Mesendoderm (in vitro differentiated cells): ENCODE data around the gene VPS37B.

Source experiments
- DNase-seq: peaks from one replicate; pipeline ENCODE4 v3.0.0; 2013
- H2AK5ac ChIP-seq: 2 replicates; pipeline ENCODE4 v1.6.1; 2013; ENCODE audit warnings: low read length, inconsistent platforms
- H2BK120ac ChIP-seq: 2 replicates; pipeline ENCODE4 v1.6.1; 2013; ENCODE audit warnings: low read depth, mild to moderate bottlenecking, low read length, moderate library complexity, mixed read lengths
- H2BK15ac ChIP-seq: replicated peaks from 2 replicates; pipeline ENCODE4 v1.6.1; 2013; ENCODE audit warnings: low read depth, mild to moderate bottlenecking, moderate library complexity
- H2BK5ac ChIP-seq: 2 replicates; pipeline ENCODE4 v1.6.1; 2013; ENCODE audit warnings: low read length, inconsistent platforms
- H3K18ac ChIP-seq: 2 replicates; pipeline ENCODE4 v1.6.1; 2013; ENCODE audit warnings: mild to moderate bottlenecking, low read length, mixed read lengths
- H3K23ac ChIP-seq: one replicate; pipeline ENCODE4 v1.6.1; 2013; ENCODE audit warnings: low read length
- H3K27ac ChIP-seq: 2 replicates; pipeline ENCODE4 v1.5.1; 2013; ENCODE audit warnings: low read depth, mild to moderate bottlenecking, inconsistent platforms, low read length, moderate library complexity
- H3K27me3 ChIP-seq: 2 replicates; pipeline ENCODE4 v1.6.1; 2013; ENCODE audit warnings: low read length, control low read depth, mild to moderate bottlenecking, inconsistent platforms; ENCODE audit not compliant: insufficient read depth, poor library complexity
- H3K36me3 ChIP-seq: 2 replicates; pipeline ENCODE4 v1.6.1; 2013; ENCODE audit warnings: low read length, inconsistent platforms; ENCODE audit not compliant: control insufficient read depth, insufficient read depth
- H3K4ac ChIP-seq: one replicate; pipeline ENCODE4 v1.6.1; 2013; ENCODE audit warnings: low read depth, mild to moderate bottlenecking, low read length, moderate library complexity
- H3K4me1 ChIP-seq: 2 replicates; pipeline ENCODE4 v1.6.1; 2013; ENCODE audit warnings: low read depth, low read length, inconsistent platforms; ENCODE audit not compliant: control insufficient read depth
- H3K4me2 ChIP-seq: 2 replicates; pipeline ENCODE4 v1.6.1; 2013; ENCODE audit warnings: low read length
- H3K4me3 ChIP-seq: 2 replicates; pipeline ENCODE4 v1.5.1; 2013; ENCODE audit warnings: mild to moderate bottlenecking, low read length
- H3K56ac ChIP-seq: one replicate; pipeline ENCODE4 v1.6.1; 2013; ENCODE audit warnings: low read length
- H3K79me1 ChIP-seq: 2 replicates; pipeline ENCODE4 v1.6.1; 2013; ENCODE audit warnings: low read length, inconsistent platforms
- H3K79me2 ChIP-seq: 2 replicates; pipeline ENCODE4 v1.6.1; 2013; ENCODE audit warnings: mild to moderate bottlenecking, low read length; ENCODE audit not compliant: control insufficient read depth, insufficient read depth
- H3K9ac ChIP-seq: 2 replicates; pipeline ENCODE4 v1.6.1; 2013; ENCODE audit warnings: low read length, inconsistent platforms
- H4K5ac ChIP-seq: one replicate; pipeline ENCODE4 v1.6.1; 2013; ENCODE audit warnings: low read length
- H4K8ac ChIP-seq: one replicate; pipeline ENCODE4 v1.6.1; 2013; ENCODE audit warnings: low read depth, mild to moderate bottlenecking, control low read depth, low read length, moderate library complexity
- WGBS: extraction: QIAGEN DNeasy Blood & Tissue Kit; methylation state at CpG from one replicate; pipeline ENCODE4 v1.1.7; 2013; ENCODE audit warnings: low lambda C conversion rate, missing lambda C conversion rate; ENCODE audit not compliant: insufficient coverage; ENCODE audit errors: extremely low coverage; 5-methylcytosine and 5-hydroxymethylcytosine counted together

VPS37B gene

DNA sequence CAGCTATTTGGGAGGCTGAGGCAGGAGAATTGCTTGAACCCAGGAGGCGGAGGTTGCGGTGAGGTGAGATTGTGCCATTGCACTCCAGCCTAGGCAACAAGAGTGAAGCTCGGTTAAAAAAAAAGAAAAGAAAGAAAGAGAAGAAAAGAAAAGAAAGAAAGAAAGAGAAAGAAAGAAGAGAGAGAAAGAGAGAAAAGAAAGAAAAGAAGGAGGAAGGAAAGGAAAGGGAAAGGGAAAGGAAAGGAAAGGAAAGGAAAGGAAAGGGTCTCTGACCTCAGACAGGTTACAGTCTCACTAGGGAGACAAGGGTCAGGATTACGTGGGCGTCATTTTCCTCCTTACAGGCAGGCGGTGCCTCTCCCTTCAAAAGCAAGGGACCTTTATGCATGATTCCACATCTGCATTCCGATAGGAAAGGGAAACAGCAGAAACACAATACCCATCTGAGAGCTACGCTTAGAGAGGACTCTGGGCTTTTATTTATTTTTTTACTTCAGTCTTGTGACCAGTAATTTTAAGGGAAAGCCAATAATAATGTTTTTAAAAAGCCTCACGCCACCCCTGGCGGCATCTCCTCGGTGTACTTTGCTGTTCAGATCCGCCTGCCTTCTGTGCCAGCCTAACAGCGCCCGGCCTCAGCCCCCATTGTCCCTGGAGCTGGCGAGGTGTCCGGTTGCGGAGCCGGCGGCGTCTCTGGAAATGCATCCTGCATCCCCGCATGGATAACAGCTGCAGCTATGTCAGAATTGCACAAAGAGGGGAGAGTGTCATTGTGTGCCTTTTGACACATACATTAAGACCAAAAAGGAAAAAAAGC lies 61.6 kb downstream of the VPS37B start:
- H3K27me3 ChIP-seq = no peaks in the 10 kb centered on the region
- peaks cover 2% of the 10 kb centered on the region for H3K4me1 ChIP-seq
- H3K79me2 ChIP-seq = no peaks in the 10 kb centered on the region
- H3K18ac ChIP-seq = no peak overlapping the region
- H3K23ac ChIP-seq = no peak overlapping the region
- no peak overlapping the region for H2BK120ac ChIP-seq
- no peaks in the 10 kb centered on the region for H3K79me1 ChIP-seq
- no peak overlapping the region for H3K27ac ChIP-seq
- no CpG with 5 or more reads among the region's 21 CpGs for WGBS
- H2BK5ac ChIP-seq = no peak overlapping the region
- peak overlapping the region; percentile 20 for H3K4me3 ChIP-seq
- peak overlapping the region; percentile 63 for H3K4me2 ChIP-seq
- H2AK5ac ChIP-seq = no peak overlapping the region
- H3K9ac ChIP-seq = peak overlapping the region; percentile 26
- H3K56ac ChIP-seq = peak overlapping the region; percentile 22
- no peak overlapping the region for H2BK15ac ChIP-seq
- DNase-seq = peak; percentile 82
- H3K4ac ChIP-seq = no peak overlapping the region
- no peak overlapping the region for H4K8ac ChIP-seq
- H4K5ac ChIP-seq = no peak overlapping the region
- H3K36me3 ChIP-seq = no peaks in the 10 kb centered on the region

- H4K8ac ChIP-seq = no peak overlapping the region
- no peak overlapping the region for H3K4me3 ChIP-seq
- H3K23ac ChIP-seq = no peak overlapping the region
- H4K5ac ChIP-seq = no peak overlapping the region
- no peaks in the 10 kb centered on the region for H3K79me2 ChIP-seq
- H2BK15ac ChIP-seq = no peak overlapping the region
- no peak overlapping the region for H2BK120ac ChIP-seq
- no peak overlapping the region for H2AK5ac ChIP-seq
- H3K4me1 ChIP-seq = no peaks in the 10 kb centered on the region
- H3K9ac ChIP-seq = no peak overlapping the region
- peak; percentile 59 for DNase-seq
- no peak overlapping the region for H3K56ac ChIP-seq
- no peak overlapping the region for H3K4ac ChIP-seq
- H3K27me3 ChIP-seq = no peaks in the 10 kb centered on the region
- H3K27ac ChIP-seq = no peak overlapping the region
- H3K18ac ChIP-seq = no peak overlapping the region
- H3K36me3 ChIP-seq = no peaks in the 10 kb centered on the region
- H3K4me2 ChIP-seq = no peak overlapping the region
- H3K79me1 ChIP-seq = no peaks in the 10 kb centered on the region
- no CpG with 5 or more reads among the region's 7 CpGs for WGBS
- H2BK5ac ChIP-seq = no peak overlapping the region
Observed at GRCh38 chr12:122830517-122831214, 65.3 kb downstream of the VPS37B start.

DNA sequence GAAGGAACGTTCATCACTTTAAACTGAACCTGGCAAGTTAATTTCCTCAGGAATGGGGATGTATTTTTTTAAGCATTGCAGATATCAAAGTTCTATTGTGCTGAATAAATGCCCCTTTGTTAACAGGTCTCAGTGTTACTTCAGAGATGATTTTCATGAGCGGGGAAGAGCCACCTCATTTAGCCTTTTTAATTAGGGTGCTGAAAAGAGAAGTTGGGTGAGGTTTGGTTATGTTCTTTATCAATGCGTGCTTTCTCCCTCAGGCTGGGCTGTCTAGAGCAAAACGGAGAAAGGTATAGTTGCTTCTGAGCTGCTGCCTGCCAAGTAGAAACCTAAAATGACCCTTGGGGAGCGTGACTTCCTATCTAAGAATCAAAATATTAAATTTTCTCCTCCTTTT lies 68.7 kb downstream of the VPS37B start:
- Histone ChIP-seq H2AK5ac (no peak overlapping the region), H2BK15ac (no peak overlapping the region), H4K8ac (no peak overlapping the region), H3K36me3 (no peaks in the 10 kb centered on the region), H3K4me3 (no peak overlapping the region), H3K4me1 (no peaks in the 10 kb centered on the region), H3K79me1 (no peaks in the 10 kb centered on the region), H3K56ac (no peak overlapping the region), H4K5ac (no peak overlapping the region), H3K18ac (no peak overlapping the region), H3K27me3 (no peaks in the 10 kb centered on the region), H3K27ac (no peak overlapping the region), H3K9ac (no peak overlapping the region), H3K4ac (no peak overlapping the region), H3K23ac (no peak overlapping the region), H2BK120ac (no peak overlapping the region), H3K4me2 (no peak overlapping the region), H3K79me2 (no peaks in the 10 kb centered on the region), H2BK5ac (no peak overlapping the region)
- WGBS = no CpG with 5 or more reads among the region's 5 CpGs
- no peak for DNase-seq

- no peak overlapping the region for H2BK5ac ChIP-seq
- H2AK5ac ChIP-seq = no peak overlapping the region
- no peak overlapping the region for H3K9ac ChIP-seq
- no peak overlapping the region for H3K23ac ChIP-seq
- H4K5ac ChIP-seq = no peak overlapping the region
- no peak overlapping the region for H2BK15ac ChIP-seq
- H3K4me2 ChIP-seq = no peak overlapping the region
- DNase-seq = no peak
- no CpG with 5 or more reads among the region's 22 CpGs for WGBS
- no peak overlapping the region for H3K27ac ChIP-seq
- H3K4ac ChIP-seq = no peak overlapping the region
- H3K18ac ChIP-seq = no peak overlapping the region
- H3K79me1 ChIP-seq = no peaks in the 10 kb centered on the region
- H3K4me1 ChIP-seq = no peaks in the 10 kb centered on the region
- no peak overlapping the region for H3K56ac ChIP-seq
- H2BK120ac ChIP-seq = no peak overlapping the region
- H4K8ac ChIP-seq = no peak overlapping the region
- H3K27me3 ChIP-seq = no peaks in the 10 kb centered on the region
- no peak overlapping the region for H3K4me3 ChIP-seq
- H3K79me2 ChIP-seq = no peaks in the 10 kb centered on the region
- no peaks in the 10 kb centered on the region for H3K36me3 ChIP-seq
Observed at GRCh38 chr12:122825773-122826724, 69.9 kb downstream of the VPS37B start.

GRCh38 chr12:122823429-122823828 lies 72.5 kb downstream of the VPS37B start:
- Histone ChIP-seq H3K23ac (no peak overlapping the region), H2BK5ac (no peak overlapping the region), H3K4ac (no peak overlapping the region), H3K4me1 (no peaks in the 10 kb centered on the region), H3K79me2 (no peaks in the 10 kb centered on the region), H3K9ac (no peak overlapping the region), H3K36me3 (no peaks in the 10 kb centered on the region), H4K8ac (no peak overlapping the region), H2BK120ac (no peak overlapping the region), H3K18ac (no peak overlapping the region), H2BK15ac (no peak overlapping the region), H3K27ac (no peak overlapping the region), H2AK5ac (no peak overlapping the region), H4K5ac (no peak overlapping the region), H3K4me3 (no peak overlapping the region), H3K79me1 (no peaks in the 10 kb centered on the region), H3K4me2 (no peak overlapping the region), H3K56ac (no peak overlapping the region), H3K27me3 (no peaks in the 10 kb centered on the region)
- no peak for DNase-seq
- no CpG with 5 or more reads among the region's 11 CpGs for WGBS
